HPDE6-E6E7 (cell line): ENCODE results near the gene CLEC4G.
"Not testable (repeated sequence)": the region's sequence is repeated elsewhere in the genome, so short reads cannot be mapped to it uniquely, and the experiment has no call there.

Experiments used
- DNase-seq: peaks from one replicate; pipeline ENCODE4 v3.0.0; 2011; ENCODE audit warnings: missing footprints; ENCODE audit errors: extremely low spot score

CLEC4G gene

GRCh38 chr19:7746903-7747884 is 15.3 kb upstream of the CLEC4G start, which contains the start of gene CD209:
Gene CD209, minus strand, starts transcription at chr19:7747534. Its CDS starts 23 bp downstream, at chr19:7747511.
- no peak for DNase-seq

GRCh38 chr19:7746306-7746705 is 14.4 kb upstream of the CLEC4G start:
- DNase-seq, result not testable (repeated sequence)

GRCh38 chr19:7744871-7745650 is 13.2 kb upstream of the CLEC4G start:
- DNase-seq, result no peak

- DNase-seq, result no peak
Measured at GRCh38 chr19:7744199-7744786, 12.4 kb upstream of the CLEC4G start.

- DNase-seq, result no peak
Measured at GRCh38 chr19:7743425-7743841, 11.5 kb upstream of the CLEC4G start.

GRCh38 chr19:7742991-7743390 is 11.1 kb upstream of the CLEC4G start:
- no peak for DNase-seq

GRCh38 chr19:7742575-7742974 is 10.7 kb upstream of the CLEC4G start:
- DNase-seq, result no peak

- DNase-seq, result no peak
Measured at GRCh38 chr19:7740682-7741054, 8.8 kb upstream of the CLEC4G start.

- no peak for DNase-seq
Measured at GRCh38 chr19:7739801-7740681, 8.1 kb upstream of the CLEC4G start.

- DNase-seq, result no peak
Measured at GRCh38 chr19:7739211-7739755, 7.4 kb upstream of the CLEC4G start.

- DNase-seq, result no peak
Measured at GRCh38 chr19:7738023-7738422, 6.1 kb upstream of the CLEC4G start.

- no peak for DNase-seq
Measured at GRCh38 chr19:7737215-7737614, 5.3 kb upstream of the CLEC4G start.

GRCh38 chr19:7736148-7736547 is 4.2 kb upstream of the CLEC4G start:
- DNase-seq, result no peak

GRCh38 chr19:7734220-7735203 is 2.6 kb upstream of the CLEC4G start:
- no peak for DNase-seq

- no peak for DNase-seq
Measured at GRCh38 chr19:7733376-7733775, 1.5 kb upstream of the CLEC4G start.

GRCh38 chr19:7731615-7732014 is 295 bp downstream of the CLEC4G start:
- no peak for DNase-seq

GRCh38 chr19:7731218-7731595 is 703 bp downstream of the CLEC4G start:
- DNase-seq, result no peak

GRCh38 chr19:7730286-7731217 is 1.4 kb downstream of the CLEC4G start:
- no peak for DNase-seq

- DNase-seq, result no peak
Measured at GRCh38 chr19:7729831-7730285, 2.1 kb downstream of the CLEC4G start.
